ENCODE measurements around the gene GPC3.

The GPC3 gene

DNA sequence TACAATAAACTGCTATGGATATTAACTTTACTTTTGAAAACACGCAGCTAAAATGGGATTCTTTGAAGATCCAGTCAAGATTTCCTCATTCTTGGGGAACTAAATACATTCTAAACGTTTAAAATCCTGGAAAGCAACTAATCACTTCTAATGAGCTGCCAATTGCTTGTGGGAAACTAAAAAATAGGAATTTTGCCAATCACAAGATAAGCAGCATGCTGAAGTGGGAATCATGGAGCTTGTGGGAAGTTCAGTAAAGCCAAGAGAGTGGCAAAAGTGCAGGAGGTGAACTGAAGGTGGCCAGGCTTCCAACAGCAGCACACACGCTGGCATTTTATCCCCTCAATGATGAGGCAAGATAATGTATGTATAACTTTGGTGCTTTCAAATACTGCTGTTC is 133.0 kb downstream of the GPC3 start:
- no peak overlapping the region for H3K27ac ChIP-seq (ENCODE audit: extremely low read depth, low read depth, low read length)
- no peaks in the 10 kb centered on the region for H3K9me3 ChIP-seq (ENCODE audit: control insufficient read depth, insufficient read depth, low read depth, low read length)
- H3K36me3 ChIP-seq (ENCODE audit: control insufficient read depth in 2 of 2, insufficient read depth in 1 of 2, low read length in 2 of 2) = no peaks in the 10 kb centered on the region
- POLR2A ChIA-PET = no interaction called here
- peaks cover 6% of the 10 kb centered on the region for H3K4me1 ChIP-seq (ENCODE audit: control insufficient read depth, insufficient read depth, low read length)
- no peak overlapping the region for H3K4me3 ChIP-seq (ENCODE audit: low read depth, low read length)
- CTCF ChIA-PET = interaction anchor here (0.6 to 4.7 kb wide), 6 partner anchors 13 to 86 kb away, joined by 3 to 26 read pairs (median 3); no protein-coding TSS in a partner anchor
- TF ChIP-seq, protein P1, sequence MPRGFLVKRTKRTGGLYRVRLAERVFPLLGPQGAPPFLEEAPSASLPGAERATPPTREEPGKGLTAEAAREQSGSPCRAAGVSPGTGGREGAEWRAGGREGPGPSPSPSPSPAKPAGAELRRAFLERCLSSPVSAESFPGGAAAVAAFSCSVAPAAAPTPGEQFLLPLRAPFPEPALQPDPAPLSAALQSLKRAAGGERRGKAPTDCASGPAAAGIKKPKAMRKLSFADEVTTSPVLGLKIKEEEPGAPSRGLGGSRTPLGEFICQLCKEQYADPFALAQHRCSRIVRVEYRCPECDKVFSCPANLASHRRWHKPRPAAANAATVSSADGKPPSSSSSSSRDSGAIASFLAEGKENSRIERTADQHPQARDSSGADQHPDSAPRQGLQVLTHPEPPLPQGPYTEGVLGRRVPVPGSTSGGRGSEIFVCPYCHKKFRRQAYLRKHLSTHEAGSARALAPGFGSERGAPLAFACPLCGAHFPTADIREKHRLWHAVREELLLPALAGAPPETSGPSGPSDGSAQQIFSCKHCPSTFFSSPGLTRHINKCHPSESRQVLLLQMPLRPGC (tag by site-specific recombination; IDR thresholded peaks at IDR 0.05) = no peak
- TF ChIP-seq ZFP41 (tag by site-specific recombination; IDR thresholded peaks at IDR 0.05; ENCODE audit: borderline replicate concordance) (no peak), ZNF214 (tag by site-specific recombination; IDR thresholded peaks at IDR 0.05; ENCODE audit: borderline replicate concordance) (no peak), BCL11B (tag by site-specific recombination; IDR thresholded peaks at IDR 0.05; ENCODE audit: low read depth) (no peak), ZNF311 (tag by site-specific recombination; IDR thresholded peaks at IDR 0.05; ENCODE audit: borderline replicate concordance) (no peak), ZNF121 (tag by site-specific recombination; IDR thresholded peaks at IDR 0.05) (no peak), OSR2 (tag by site-specific recombination; IDR thresholded peaks at IDR 0.05) (no peak), HOXC10 (CRISPR knock-in tag; IDR thresholded peaks at IDR 0.05) (no peak), ZNF394 (tag by site-specific recombination; IDR thresholded peaks at IDR 0.05; ENCODE audit: borderline replicate concordance) (no peak), ZNF2 (tag by site-specific recombination; IDR thresholded peaks at IDR 0.05) (no peak)
- TF ChIP-seq, protein P2, sequence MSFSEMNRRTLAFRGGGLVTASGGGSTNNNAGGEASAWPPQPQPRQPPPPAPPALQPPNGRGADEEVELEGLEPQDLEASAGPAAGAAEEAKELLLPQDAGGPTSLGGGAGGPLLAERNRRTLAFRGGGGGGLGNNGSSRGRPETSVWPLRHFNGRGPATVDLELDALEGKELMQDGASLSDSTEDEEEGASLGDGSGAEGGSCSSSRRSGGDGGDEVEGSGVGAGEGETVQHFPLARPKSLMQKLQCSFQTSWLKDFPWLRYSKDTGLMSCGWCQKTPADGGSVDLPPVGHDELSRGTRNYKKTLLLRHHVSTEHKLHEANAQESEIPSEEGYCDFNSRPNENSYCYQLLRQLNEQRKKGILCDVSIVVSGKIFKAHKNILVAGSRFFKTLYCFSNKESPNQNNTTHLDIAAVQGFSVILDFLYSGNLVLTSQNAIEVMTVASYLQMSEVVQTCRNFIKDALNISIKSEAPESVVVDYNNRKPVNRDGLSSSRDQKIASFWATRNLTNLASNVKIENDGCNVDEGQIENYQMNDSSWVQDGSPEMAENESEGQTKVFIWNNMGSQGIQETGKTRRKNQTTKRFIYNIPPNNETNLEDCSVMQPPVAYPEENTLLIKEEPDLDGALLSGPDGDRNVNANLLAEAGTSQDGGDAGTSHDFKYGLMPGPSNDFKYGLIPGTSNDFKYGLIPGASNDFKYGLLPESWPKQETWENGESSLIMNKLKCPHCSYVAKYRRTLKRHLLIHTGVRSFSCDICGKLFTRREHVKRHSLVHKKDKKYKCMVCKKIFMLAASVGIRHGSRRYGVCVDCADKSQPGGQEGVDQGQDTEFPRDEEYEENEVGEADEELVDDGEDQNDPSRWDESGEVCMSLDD (tag by site-specific recombination; IDR thresholded peaks at IDR 0.05) = no peak
- TF ChIP-seq, protein P3, sequence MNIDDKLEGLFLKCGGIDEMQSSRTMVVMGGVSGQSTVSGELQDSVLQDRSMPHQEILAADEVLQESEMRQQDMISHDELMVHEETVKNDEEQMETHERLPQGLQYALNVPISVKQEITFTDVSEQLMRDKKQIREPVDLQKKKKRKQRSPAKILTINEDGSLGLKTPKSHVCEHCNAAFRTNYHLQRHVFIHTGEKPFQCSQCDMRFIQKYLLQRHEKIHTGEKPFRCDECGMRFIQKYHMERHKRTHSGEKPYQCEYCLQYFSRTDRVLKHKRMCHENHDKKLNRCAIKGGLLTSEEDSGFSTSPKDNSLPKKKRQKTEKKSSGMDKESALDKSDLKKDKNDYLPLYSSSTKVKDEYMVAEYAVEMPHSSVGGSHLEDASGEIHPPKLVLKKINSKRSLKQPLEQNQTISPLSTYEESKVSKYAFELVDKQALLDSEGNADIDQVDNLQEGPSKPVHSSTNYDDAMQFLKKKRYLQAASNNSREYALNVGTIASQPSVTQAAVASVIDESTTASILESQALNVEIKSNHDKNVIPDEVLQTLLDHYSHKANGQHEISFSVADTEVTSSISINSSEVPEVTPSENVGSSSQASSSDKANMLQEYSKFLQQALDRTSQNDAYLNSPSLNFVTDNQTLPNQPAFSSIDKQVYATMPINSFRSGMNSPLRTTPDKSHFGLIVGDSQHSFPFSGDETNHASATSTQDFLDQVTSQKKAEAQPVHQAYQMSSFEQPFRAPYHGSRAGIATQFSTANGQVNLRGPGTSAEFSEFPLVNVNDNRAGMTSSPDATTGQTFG (tag by site-specific recombination; IDR thresholded peaks at IDR 0.05; ENCODE audit: borderline replicate concordance) = no peak
- TF ChIP-seq, protein P4, sequence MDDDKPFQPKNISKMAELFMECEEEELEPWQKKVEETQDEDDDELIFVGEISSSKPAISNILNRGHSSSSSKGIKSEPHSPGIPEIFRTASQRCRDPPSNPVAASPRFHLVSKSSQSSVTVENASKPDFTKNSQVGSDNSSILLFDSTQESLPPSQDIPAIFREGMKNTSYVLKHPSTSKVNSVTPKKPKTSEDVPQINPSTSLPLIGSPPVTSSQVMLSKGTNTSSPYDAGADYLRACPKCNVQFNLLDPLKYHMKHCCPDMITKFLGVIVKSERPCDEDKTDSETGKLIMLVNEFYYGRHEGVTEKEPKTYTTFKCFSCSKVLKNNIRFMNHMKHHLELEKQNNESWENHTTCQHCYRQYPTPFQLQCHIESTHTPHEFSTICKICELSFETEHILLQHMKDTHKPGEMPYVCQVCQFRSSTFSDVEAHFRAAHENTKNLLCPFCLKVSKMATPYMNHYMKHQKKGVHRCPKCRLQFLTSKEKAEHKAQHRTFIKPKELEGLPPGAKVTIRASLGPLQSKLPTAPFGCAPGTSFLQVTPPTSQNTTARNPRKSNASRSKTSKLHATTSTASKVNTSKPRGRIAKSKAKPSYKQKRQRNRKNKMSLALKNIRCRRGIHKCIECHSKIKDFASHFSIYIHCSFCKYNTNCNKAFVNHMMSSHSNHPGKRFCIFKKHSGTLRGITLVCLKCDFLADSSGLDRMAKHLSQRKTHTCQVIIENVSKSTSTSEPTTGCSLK (tag by site-specific recombination; IDR thresholded peaks at IDR 0.05) = no peak

DNA sequence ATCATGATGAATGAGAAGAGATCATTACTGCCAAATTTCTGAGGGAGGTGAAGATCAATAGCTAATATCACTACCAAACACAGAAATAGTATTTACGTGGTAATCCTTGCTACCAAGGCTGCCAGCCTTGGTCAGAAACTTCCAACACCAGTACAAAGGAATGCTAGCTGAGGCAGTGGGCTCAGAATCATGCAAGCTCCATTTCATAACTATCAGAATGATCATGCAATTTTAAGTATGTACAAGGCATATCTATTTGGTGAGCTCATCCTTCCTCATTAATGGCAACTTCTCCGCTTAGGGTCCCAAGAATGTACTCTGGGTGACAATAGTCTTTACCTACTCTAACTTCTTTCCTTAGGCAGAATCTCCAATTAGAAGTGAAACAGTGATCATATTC is 135.0 kb downstream of the GPC3 start:
- Histone ChIP-seq H3K4me1 (ENCODE audit: control insufficient read depth, insufficient read depth, low read length) (peaks cover 2% of the 10 kb centered on the region; the same call in 1 of the 2 replicates), H3K4me3 (ENCODE audit: low read depth, low read length) (no peak overlapping the region), H3K9me3 (ENCODE audit: control insufficient read depth, insufficient read depth, low read depth, low read length) (no peaks in the 10 kb centered on the region), H3K36me3 (ENCODE audit: control insufficient read depth in 2 of 2, insufficient read depth in 1 of 2, low read length in 2 of 2) (no peaks in the 10 kb centered on the region), H3K27ac (ENCODE audit: extremely low read depth, low read depth, low read length) (no peak overlapping the region)
- POLR2A ChIA-PET = no interaction called here
- CTCF ChIA-PET = interaction anchor here (0.6 to 4.4 kb wide), 3 partner anchors 11 to 176 kb away, joined by 3 to 26 read pairs (median 5); no protein-coding TSS in a partner anchor
- TF ChIP-seq, protein P5, sequence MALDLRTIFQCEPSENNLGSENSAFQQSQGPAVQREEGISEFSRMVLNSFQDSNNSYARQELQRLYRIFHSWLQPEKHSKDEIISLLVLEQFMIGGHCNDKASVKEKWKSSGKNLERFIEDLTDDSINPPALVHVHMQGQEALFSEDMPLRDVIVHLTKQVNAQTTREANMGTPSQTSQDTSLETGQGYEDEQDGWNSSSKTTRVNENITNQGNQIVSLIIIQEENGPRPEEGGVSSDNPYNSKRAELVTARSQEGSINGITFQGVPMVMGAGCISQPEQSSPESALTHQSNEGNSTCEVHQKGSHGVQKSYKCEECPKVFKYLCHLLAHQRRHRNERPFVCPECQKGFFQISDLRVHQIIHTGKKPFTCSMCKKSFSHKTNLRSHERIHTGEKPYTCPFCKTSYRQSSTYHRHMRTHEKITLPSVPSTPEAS (tag by site-specific recombination; IDR thresholded peaks at IDR 0.05) = no peak
- TF ChIP-seq ZNF394 (tag by site-specific recombination; IDR thresholded peaks at IDR 0.05; ENCODE audit: borderline replicate concordance) = no peak
- TF ChIP-seq ZNF274 (IDR thresholded peaks at IDR 0.05; ENCODE audit: low read length) = no peak
- TF ChIP-seq ZNF274 (tag by site-specific recombination; IDR thresholded peaks at IDR 0.05; ENCODE audit: borderline replicate concordance) = no peak
- TF ChIP-seq ZNF239 (tag by site-specific recombination; IDR thresholded peaks at IDR 0.05) = no peak
- no peak for TF ChIP-seq ZNF214 (tag by site-specific recombination; IDR thresholded peaks at IDR 0.05; ENCODE audit: borderline replicate concordance)
- TF ChIP-seq ZSCAN16 (tag by site-specific recombination; IDR thresholded peaks at IDR 0.05) = no peak
- no peak for TF ChIP-seq ZNF768 (tag by site-specific recombination; IDR thresholded peaks at IDR 0.05)
- TF ChIP-seq ZFP3 (tag by site-specific recombination; IDR thresholded peaks at IDR 0.05; ENCODE audit: low read depth) = no peak
- no peak for TF ChIP-seq ZNF324 (tag by site-specific recombination; IDR thresholded peaks at IDR 0.05)
- TF ChIP-seq, protein P6, sequence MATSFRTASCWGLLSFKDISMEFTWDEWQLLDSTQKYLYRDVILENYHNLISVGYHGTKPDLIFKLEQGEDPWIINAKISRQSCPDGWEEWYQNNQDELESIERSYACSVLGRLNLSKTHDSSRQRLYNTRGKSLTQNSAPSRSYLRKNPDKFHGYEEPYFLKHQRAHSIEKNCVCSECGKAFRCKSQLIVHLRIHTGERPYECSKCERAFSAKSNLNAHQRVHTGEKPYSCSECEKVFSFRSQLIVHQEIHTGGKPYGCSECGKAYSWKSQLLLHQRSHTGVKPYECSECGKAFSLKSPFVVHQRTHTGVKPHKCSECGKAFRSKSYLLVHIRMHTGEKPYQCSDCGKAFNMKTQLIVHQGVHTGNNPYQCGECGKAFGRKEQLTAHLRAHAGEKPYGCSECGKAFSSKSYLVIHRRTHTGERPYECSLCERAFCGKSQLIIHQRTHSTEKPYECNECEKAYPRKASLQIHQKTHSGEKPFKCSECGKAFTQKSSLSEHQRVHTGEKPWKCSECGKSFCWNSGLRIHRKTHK (tag by site-specific recombination; IDR thresholded peaks at IDR 0.05) = no peak
- TF ChIP-seq ZNF23 (tag by site-specific recombination; IDR thresholded peaks at IDR 0.05; ENCODE audit: borderline replicate concordance) = no peak

Measured in HEK293 (cell line).